ENCODE results near the gene MYRFL.

The MYRFL gene

GRCh38 chr12:69935651-69936100, 110.6 kb downstream of the MYRFL start:
- no peak for DNase-seq

GRCh38 chr12:69936214-69936731, 111.2 kb downstream of the MYRFL start:
- DNase-seq, result no peak

- no peak for DNase-seq
Observed at GRCh38 chr12:69936766-69937165, 111.7 kb downstream of the MYRFL start.

- DNase-seq, result no peak
Observed at GRCh38 chr12:69947123-69947522, 122.1 kb downstream of the MYRFL start.

- no peak for DNase-seq
Observed at GRCh38 chr12:69947897-69948296, 122.9 kb downstream of the MYRFL start.

GRCh38 chr12:69948851-69949250, 123.8 kb downstream of the MYRFL start:
- DNase-seq, result no peak

- no peak for DNase-seq
Observed at GRCh38 chr12:69949311-69950002, 124.4 kb downstream of the MYRFL start.

- no peak for DNase-seq
Observed at GRCh38 chr12:69951108-69951507, 126.1 kb downstream of the MYRFL start.

- no peak for DNase-seq
Observed at GRCh38 chr12:69952890-69953289, 127.9 kb downstream of the MYRFL start.

GRCh38 chr12:69961246-69961645, 136.2 kb downstream of the MYRFL start:
- DNase-seq, result no peak

- DNase-seq, result no peak
Observed at GRCh38 chr12:69966409-69966808, 141.4 kb downstream of the MYRFL start.

- DNase-seq, result no peak
Observed at GRCh38 chr12:69966839-69967238, 141.8 kb downstream of the MYRFL start.

GRCh38 chr12:69969011-69969410, 144.0 kb downstream of the MYRFL start:
- no peak for DNase-seq

GRCh38 chr12:69972136-69972535, 147.1 kb downstream of the MYRFL start:
- DNase-seq, result no peak

- no peak for DNase-seq
Observed at GRCh38 chr12:69978020-69978419, 153.0 kb downstream of the MYRFL start.

- DNase-seq, result no peak
Observed at GRCh38 chr12:69981881-69982475, 157.0 kb downstream of the MYRFL start.

- no peak for DNase-seq
Observed at GRCh38 chr12:69984241-69984640, 159.2 kb downstream of the MYRFL start.

GRCh38 chr12:69985656-69986055, 160.6 kb downstream of the MYRFL start:
- no peak for DNase-seq

- DNase-seq, result no peak
Observed at GRCh38 chr12:69986114-69986513, 161.1 kb downstream of the MYRFL start.

GRCh38 chr12:69987579-69988091, 162.6 kb downstream of the MYRFL start:
- no peak for DNase-seq

GRCh38 chr12:69988481-69989321, 163.7 kb downstream of the MYRFL start:
- no peak for DNase-seq

- no peak for DNase-seq
Observed at GRCh38 chr12:69991690-69992288, 166.8 kb downstream of the MYRFL start.

GRCh38 chr12:69993433-69993832, 168.4 kb downstream of the MYRFL start:
- no peak for DNase-seq

Measured in T-helper 1 cell (primary cell).